ENCODE measurements around the gene NLGN1. TPM values are rescaled to one million over a fixed set of nuclear protein-coding genes. Genes with fewer than 3 reads are reported as not detected.
"Not testable (repeated sequence)": the region's sequence is repeated elsewhere in the genome, so short reads cannot be mapped to it uniquely, and the experiment has no call there.

Gene NLGN1
- polyA plus RNA-seq, 3 donors from 2014 or later, result not detected

DNA sequence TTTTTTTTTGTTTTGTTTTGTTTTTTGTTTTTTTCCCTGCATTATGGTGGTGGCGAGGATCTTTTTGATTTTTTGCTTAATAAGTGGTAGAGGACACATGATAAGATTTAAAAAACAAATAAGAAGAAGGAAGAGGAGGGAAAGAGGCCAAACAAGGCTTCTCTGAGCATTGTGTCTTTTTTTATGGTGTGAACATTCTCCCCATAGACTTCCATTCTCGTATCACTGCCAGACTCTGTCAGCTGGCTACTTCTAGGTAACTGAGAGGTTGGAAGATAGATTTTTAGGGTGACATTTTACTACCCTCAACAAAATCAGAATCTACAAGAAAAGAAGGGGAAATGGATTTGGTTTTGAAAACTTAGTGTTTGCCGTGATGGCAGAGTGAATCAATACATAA, 3.8 kb downstream of the NLGN1 start:
- no peak for DNase-seq
- Mint-ChIP-seq H3K4me3 (no peak overlapping the region), H3K36me3 (peaks cover 0 to 4% (median 0%) of the 10 kb centered on the region in 3 donors), H3K27me3 (ENCODE audit: low read depth in 3 of 3) (peaks cover 4 to 23% (median 20%) of the 10 kb centered on the region in 3 donors), H3K4me1 (peaks cover 16 to 22% of the 10 kb centered on the region in 2 donors), H3K9me3 (peaks cover 0 to 29% (median 0%) of the 10 kb centered on the region in 6 donors), H3K27ac (no peak overlapping the region)

DNA sequence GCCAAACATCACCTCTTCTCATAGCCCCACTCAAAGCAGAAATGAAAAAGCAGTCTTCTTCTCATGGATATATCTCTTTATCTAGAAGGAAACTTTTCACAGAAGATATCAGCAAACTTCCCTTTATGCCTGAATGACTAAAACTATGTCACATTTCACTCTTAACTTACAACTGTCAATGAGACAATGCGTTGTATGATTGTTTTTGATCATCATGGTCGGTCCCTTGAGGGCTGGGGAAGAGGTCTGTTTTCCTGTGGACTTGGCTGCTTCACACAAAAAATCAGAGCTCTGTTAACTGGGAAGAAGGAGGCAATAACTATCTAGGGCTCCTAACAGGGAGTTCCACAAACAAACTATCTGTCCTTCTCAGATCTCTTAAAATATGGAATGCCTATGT, 5.1 kb downstream of the NLGN1 start:
- H3K4me1 Mint-ChIP-seq, result peaks cover 6 to 10% of the 10 kb centered on the region in 2 donors
- peaks cover 0 to 20% (median 1%) of the 10 kb centered on the region in 6 donors for H3K9me3 Mint-ChIP-seq
- H3K4me3 Mint-ChIP-seq, result no peak overlapping the region
- no peak for DNase-seq
- peaks cover 4 to 13% (median 10%) of the 10 kb centered on the region in 3 donors for H3K27me3 Mint-ChIP-seq (ENCODE audit: low read depth in 3 of 3)
- peaks cover 0 to 4% (median 0%) of the 10 kb centered on the region in 3 donors for H3K36me3 Mint-ChIP-seq
- no peak overlapping the region for H3K27ac Mint-ChIP-seq

DNA sequence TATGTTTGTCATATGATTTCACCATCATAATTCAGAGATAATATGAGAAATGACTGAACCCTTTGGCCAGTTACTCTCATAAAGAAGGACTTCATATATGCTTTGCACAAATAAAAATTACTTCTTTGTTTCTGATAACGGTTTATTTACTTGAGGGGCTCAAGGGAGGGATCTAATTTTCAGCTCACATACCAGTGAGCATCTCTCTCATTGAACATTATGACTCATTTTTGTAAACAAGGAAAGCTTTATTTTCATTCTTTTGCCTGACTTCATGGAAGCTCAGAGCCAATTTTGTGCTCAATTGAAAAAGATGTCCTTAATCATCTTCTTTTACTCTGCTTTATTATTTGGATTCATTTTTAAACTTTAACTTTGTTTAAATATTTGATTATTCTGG, 5.8 kb downstream of the NLGN1 start:
- H3K9me3 Mint-ChIP-seq, result peaks cover 0 to 15% (median 1%) of the 10 kb centered on the region in 6 donors
- no peak overlapping the region for H3K27ac Mint-ChIP-seq
- no peak overlapping the region for H3K4me3 Mint-ChIP-seq
- no peak for DNase-seq
- peaks cover 0 to 4% (median 0%) of the 10 kb centered on the region in 3 donors for H3K36me3 Mint-ChIP-seq
- H3K27me3 Mint-ChIP-seq (ENCODE audit: low read depth in 3 of 3), result peaks cover under 1 to 8% (median 3%) of the 10 kb centered on the region in 3 donors
- H3K4me1 Mint-ChIP-seq, result peaks cover 2% of the 10 kb centered on the region in 2 donors

DNA sequence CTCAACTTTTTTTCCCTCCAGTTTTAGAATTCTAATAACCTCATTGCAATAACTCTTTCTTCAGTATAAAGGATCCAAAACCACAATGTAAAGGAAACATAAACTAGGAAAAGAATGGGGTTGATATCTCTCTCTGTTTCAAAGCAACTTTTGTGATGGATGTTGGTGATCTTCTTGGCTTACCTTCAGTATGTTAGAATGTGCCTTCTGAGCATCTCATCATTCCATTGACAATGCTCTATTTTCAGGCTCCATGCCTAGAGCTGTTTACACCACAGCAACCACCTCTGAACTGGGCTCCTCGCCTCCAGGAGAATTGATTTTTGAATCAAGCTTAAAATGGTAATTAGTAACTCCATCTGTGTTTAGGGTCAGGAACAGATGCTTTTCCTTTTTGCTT, 6.6 kb downstream of the NLGN1 start:
- no peak for DNase-seq
- Mint-ChIP-seq H3K36me3 (peaks cover 0 to 4% (median 0%) of the 10 kb centered on the region in 3 donors), H3K4me3 (no peak overlapping the region), H3K27ac (no peak overlapping the region), H3K27me3 (ENCODE audit: low read depth in 3 of 3) (peaks cover 0 to 6% (median 0%) of the 10 kb centered on the region in 3 donors), H3K4me1 (no peaks in the 10 kb centered on the region), H3K9me3 (peaks cover 0 to 12% (median 1%) of the 10 kb centered on the region in 6 donors)

DNA sequence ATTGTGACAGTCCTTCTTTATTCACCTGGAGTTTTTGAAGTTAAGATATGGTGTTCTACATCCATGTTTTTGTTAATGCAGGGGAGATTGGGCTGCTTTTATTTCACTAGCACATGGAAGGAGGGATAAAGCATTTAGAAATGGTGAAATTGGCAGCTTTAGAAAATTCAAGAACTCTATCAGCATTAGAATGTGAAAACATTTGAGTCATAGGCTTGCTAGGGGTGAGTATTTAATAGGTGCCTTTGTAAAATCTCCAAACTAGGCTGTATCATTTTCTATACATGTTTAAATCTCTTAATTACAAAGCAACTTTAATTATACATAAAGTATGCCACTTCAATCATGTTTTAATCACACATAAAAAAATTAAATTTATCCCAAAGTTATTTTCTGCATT, 12.9 kb downstream of the NLGN1 start:
- Mint-ChIP-seq H3K27ac (no peak overlapping the region), H3K4me1 (no peaks in the 10 kb centered on the region), H3K9me3 (peaks cover 0 to 9% (median 0%) of the 10 kb centered on the region in 6 donors), H3K27me3 (ENCODE audit: low read depth in 3 of 3) (no peaks in the 10 kb centered on the region), H3K4me3 (no peak overlapping the region), H3K36me3 (no peaks in the 10 kb centered on the region)
- DNase-seq, result no peak

DNA sequence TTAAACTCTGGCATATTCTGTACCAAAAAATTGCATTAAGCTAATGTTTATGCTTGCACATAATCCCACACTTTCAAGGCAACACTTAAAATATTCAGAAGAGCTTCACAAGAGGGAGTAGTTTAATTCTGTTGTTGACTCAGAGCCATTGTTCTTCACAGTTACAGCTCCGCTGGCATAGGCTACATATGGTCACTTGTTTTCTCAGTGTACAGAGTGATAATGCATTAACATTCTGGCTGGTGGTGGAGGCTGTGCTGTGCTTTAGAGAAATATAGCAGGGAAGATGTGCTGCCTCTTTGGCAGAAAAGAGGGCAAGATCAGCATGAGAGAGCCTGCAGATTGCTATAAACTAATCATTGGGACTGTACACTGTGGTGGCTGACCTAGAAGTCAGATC, 13.3 kb downstream of the NLGN1 start:
- Mint-ChIP-seq H3K4me1 (no peaks in the 10 kb centered on the region), H3K27me3 (ENCODE audit: low read depth in 3 of 3) (no peaks in the 10 kb centered on the region), H3K4me3 (no peak overlapping the region), H3K27ac (no peak overlapping the region), H3K36me3 (no peaks in the 10 kb centered on the region), H3K9me3 (peaks cover 0 to 9% (median 0%) of the 10 kb centered on the region in 6 donors)
- DNase-seq, result no peak

DNA sequence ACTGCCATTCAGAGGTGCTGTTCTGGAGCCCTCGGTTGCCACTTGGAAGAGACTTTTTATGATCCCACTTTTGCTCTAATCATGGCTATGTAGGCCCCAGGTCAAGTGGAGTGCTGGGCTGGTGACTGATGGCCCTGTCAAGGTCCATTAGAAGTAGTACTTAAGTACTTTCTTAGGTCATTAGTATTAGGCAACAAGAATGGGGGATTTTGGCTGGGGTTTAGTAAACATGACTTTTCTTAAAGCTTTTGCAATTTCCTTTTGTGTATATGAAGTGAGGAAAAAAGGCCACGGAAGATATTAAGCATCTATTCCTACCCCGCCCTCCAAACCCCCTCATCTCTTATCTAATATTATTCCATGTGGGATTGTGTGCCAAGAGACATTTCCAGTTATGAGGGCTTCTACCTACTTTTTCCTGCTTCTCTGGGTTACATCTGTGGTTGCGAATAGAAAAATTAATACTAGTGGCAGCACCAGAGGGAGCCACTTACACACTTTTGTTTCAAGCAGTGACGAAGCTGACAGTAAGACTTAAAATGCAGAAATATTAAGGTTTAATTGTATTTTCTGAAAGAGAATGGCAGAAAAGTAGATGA, 13.9 kb downstream of the NLGN1 start:
- Mint-ChIP-seq H3K27ac (no peak overlapping the region), H3K9me3 (peaks cover 0 to 9% (median 0%) of the 10 kb centered on the region in 6 donors), H3K36me3 (no peaks in the 10 kb centered on the region), H3K4me1 (no peaks in the 10 kb centered on the region), H3K4me3 (no peak overlapping the region), H3K27me3 (ENCODE audit: low read depth in 3 of 3) (no peaks in the 10 kb centered on the region)
- DNase-seq, result no peak

DNA sequence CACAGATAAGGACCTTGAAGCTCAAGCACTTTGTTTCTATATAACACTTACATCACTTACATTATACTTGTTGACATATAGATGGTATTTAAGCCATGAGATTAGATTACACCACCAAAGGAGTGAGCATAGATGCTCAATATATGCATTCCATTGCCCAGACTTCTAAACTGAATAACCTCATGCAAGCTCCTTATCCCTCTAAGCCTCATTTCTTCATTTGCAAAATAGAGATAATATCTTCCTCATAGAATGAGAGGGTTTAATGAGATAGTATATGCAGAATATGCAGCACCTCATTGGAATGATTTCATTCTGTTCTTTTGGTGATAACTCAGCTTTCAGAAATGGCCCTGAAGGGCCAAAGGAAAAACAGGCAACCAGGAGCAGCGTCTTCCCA, 18.5 kb downstream of the NLGN1 start:
- no peak overlapping the region for H3K27ac Mint-ChIP-seq

DNA sequence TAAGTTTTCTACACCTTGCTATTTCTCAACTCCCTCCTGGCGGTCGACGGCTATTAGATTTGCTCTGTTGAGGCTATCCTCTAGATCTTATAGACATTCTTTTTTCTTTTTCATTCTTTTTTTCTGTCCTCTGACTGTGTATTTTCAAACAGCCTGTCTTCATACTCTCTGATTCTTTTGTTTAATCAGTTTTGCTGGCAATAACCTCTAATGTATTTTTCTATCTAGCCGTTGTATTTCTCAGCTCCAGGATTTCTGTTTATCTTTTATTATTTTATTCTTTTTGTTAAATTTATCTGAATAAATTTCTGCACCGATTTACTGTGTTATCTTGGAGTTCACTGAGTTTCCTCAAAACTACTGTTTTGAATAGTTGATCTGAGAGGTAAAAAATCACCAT, 31.5 kb downstream of the NLGN1 start:
- H3K4me3 Mint-ChIP-seq, result no peak overlapping the region
- H3K27ac Mint-ChIP-seq, result no peak overlapping the region
- no peaks in the 10 kb centered on the region for H3K4me1 Mint-ChIP-seq

More for the DNA sequence above, 18.5 kb downstream of the NLGN1 start:
- Mint-ChIP-seq H3K36me3 (no peaks in the 10 kb centered on the region), H3K27me3 (ENCODE audit: low read depth in 3 of 3) (no peaks in the 10 kb centered on the region), H3K4me1 (no peaks in the 10 kb centered on the region), H3K4me3 (no peak overlapping the region), H3K9me3 (peaks cover 0 to 7% (median 0%) of the 10 kb centered on the region in 6 donors)
- no peak for DNase-seq

DNA sequence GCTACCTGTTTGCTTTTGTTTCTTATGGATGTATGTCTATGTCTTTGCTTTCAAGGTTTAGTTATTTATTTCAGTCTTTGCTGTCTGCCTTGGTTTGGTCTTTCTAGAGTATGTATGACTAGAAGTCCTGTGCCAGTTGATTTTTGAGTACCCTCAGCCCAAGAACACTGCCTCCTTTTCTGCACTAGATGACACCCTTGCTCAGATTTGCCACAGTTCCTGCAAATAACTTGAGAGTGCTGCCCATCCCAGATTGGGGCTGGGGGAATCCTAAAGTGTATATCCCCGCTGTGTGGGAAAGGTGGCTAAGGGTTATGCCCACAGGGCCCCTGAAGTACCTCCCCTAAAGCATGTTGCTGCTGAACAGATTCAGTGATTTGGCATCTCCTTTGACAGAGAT, 32.0 kb downstream of the NLGN1 start:
- Mint-ChIP-seq H3K27me3 (ENCODE audit: low read depth in 3 of 3) (peaks cover 0 to 3% (median 0%) of the 10 kb centered on the region in 3 donors), H3K36me3 (peaks cover 0 to 3% (median 0%) of the 10 kb centered on the region in 3 donors), H3K9me3 (peaks cover 16 to 42% (median 23%) of the 10 kb centered on the region in 6 donors), H3K27ac (no peak overlapping the region), H3K4me1 (no peaks in the 10 kb centered on the region), H3K4me3 (no peak overlapping the region)
- DNase-seq, result no peak

More for the DNA sequence above, 31.5 kb downstream of the NLGN1 start:
- Mint-ChIP-seq H3K27me3 (ENCODE audit: low read depth in 3 of 3) (peaks cover 0 to 6% (median 0%) of the 10 kb centered on the region in 3 donors), H3K36me3 (peaks cover 0 to 3% (median 0%) of the 10 kb centered on the region in 3 donors), H3K9me3 (peaks cover 16 to 42% (median 24%) of the 10 kb centered on the region in 6 donors)
- DNase-seq, result no peak

DNA sequence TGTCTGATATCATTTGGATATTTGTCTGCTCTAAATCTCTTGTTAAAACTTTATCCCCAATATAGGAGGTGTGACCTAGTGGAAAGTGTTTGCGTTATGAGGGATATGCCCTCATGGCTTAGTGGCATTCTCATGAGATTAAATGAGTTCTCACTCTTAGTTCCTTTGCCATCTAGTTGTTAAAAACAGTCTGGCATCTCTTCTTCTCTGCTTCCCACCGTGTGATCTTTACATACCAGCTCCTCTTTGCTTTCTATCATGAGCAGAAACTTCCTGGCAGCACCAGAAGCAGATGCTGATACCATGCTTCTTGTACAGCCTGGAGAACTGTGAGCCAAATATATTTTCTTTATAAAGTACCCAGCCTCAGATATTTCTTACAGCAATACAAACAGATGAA, 33.0 kb downstream of the NLGN1 start:
- H3K9me3 Mint-ChIP-seq, result peaks cover 13 to 43% (median 21%) of the 10 kb centered on the region in 6 donors

DNA sequence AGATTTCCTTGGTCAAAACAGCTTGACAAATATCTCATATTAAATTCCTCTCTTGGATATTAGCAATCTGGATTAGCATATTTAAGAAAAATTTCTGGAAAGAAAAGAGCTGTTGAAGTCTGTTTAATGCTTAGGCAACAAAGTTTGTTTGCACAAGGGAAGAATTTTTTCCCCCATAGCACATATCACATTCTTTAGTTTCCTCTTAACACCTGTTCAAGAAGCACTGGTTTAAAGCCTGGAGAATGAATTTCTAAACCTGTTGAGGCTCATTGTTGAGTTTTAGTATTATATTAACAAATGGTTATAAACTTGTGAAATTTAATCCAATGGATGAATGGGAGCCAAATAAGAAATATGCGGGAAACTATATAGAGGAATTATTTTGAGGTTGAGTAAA, 41.5 kb downstream of the NLGN1 start:
- peaks cover 0 to 6% (median 2%) of the 10 kb centered on the region in 3 donors for H3K27me3 Mint-ChIP-seq (ENCODE audit: low read depth in 3 of 3)
- H3K4me3 Mint-ChIP-seq, result no peak overlapping the region
- no peaks in the 10 kb centered on the region for H3K36me3 Mint-ChIP-seq
- H3K9me3 Mint-ChIP-seq, result peaks cover 0 to 26% (median 6%) of the 10 kb centered on the region in 6 donors
- no peak overlapping the region for H3K27ac Mint-ChIP-seq
- no peak for DNase-seq
- H3K4me1 Mint-ChIP-seq, result no peaks in the 10 kb centered on the region

More for the DNA sequence above, 33.0 kb downstream of the NLGN1 start:
- H3K36me3 Mint-ChIP-seq, result peaks cover 0 to 3% (median 0%) of the 10 kb centered on the region in 3 donors
- H3K4me1 Mint-ChIP-seq, result no peaks in the 10 kb centered on the region
- peaks cover 0 to 4% (median 0%) of the 10 kb centered on the region in 3 donors for H3K27me3 Mint-ChIP-seq (ENCODE audit: low read depth in 3 of 3)
- H3K4me3 Mint-ChIP-seq, result no peak overlapping the region
- no peak overlapping the region for H3K27ac Mint-ChIP-seq
- no peak for DNase-seq

DNA sequence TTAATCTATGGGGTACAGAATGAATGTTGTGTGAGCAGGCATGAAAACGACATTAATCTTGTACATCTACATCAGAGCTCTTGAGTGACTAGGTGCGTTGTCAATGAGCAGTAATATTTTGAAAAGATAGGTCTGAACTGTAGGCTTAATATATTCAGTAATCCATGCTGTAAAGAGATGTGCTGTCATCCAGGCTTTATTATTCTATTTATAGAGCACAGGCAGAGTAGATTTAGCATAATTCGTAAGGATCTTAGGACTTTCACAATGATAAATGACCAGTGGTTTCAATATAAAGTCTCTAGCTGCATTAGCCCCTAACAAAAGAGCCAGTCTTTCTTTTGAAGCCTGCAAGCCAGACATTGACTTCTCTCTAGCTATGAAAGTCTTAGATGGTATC, 43.0 kb downstream of the NLGN1 start:
- H3K9me3 Mint-ChIP-seq, result peaks cover 0 to 25% (median 6%) of the 10 kb centered on the region in 6 donors
- DNase-seq, result no peak
- H3K27me3 Mint-ChIP-seq (ENCODE audit: low read depth in 3 of 3), result peaks cover 0 to 6% (median 2%) of the 10 kb centered on the region in 3 donors
- H3K4me1 Mint-ChIP-seq, result no peaks in the 10 kb centered on the region
- no peak overlapping the region for H3K27ac Mint-ChIP-seq
- no peaks in the 10 kb centered on the region for H3K36me3 Mint-ChIP-seq
- H3K4me3 Mint-ChIP-seq, result no peak overlapping the region

DNA sequence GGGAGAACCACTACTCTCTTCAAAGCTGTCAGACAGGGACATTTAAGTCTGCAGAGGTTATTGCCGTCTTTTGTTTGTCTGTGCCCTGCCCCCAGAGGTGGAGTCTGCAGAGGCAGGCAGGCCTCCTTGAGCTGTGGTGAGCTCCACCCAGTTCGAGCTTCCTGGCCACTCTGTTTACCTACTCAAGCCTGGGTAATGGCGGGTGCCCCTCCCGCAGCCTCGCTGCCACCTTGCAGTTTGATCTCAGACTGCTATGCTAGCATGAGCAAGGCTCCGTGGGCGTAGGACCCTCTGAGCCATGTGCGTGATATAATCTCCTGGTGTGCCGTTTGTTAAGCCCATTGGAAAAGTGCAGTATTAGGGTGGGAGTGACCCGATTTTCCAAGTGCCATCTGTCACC, 54.0 kb downstream of the NLGN1 start:
- H3K27me3 Mint-ChIP-seq (ENCODE audit: low read depth in 3 of 3); H3K27ac Mint-ChIP-seq; H3K4me3 Mint-ChIP-seq; H3K36me3 Mint-ChIP-seq; DNase-seq; H3K4me1 Mint-ChIP-seq: not testable (repeated sequence)
- peaks cover 8 to 30% (median 16%) of the 10 kb centered on the region in 6 donors for H3K9me3 Mint-ChIP-seq

DNA sequence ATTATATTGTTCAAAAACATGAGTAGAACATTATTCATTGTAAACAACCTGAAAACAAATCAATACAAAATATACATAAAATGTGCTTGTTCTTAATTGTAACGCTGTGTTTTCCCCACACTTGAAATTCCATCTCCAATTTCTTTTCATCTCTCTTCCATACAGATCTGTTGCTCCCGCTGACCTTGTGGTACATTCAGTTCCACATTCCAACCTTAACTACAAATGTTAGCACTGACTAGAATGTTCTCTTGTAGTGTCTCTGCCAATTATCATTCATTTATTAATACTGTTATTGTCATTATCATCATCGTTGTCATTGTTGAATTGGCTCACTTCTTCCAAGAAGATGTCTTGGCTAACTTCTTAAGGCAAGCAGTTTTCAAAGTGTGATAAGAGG, 65.7 kb downstream of the NLGN1 start:
- H3K27ac Mint-ChIP-seq, result no peak overlapping the region
- no peaks in the 10 kb centered on the region for H3K4me1 Mint-ChIP-seq
- H3K9me3 Mint-ChIP-seq, result peaks cover 0 to 10% (median 3%) of the 10 kb centered on the region in 6 donors
- DNase-seq, result no peak
- H3K36me3 Mint-ChIP-seq, result no peaks in the 10 kb centered on the region
- H3K27me3 Mint-ChIP-seq (ENCODE audit: low read depth in 3 of 3), result no peaks in the 10 kb centered on the region
- no peak overlapping the region for H3K4me3 Mint-ChIP-seq

Measured in immature natural killer cell (primary cell).